Ishikawa (cell line): ENCODE results near the gene C1orf105.

Experiments
- CEBPB ChIP-seq: IDR thresholded peaks from 2 replicates; pipeline ENCODE4 v1.6.1; 2012
- CREB1 ChIP-seq: IDR thresholded peaks from 2 replicates; pipeline ENCODE4 v1.6.1; 2012; ENCODE audit warnings: low read depth
- EGR1 ChIP-seq: IDR thresholded peaks from 2 replicates; pipeline ENCODE4 v1.6.1; 2012
- EP300 ChIP-seq: IDR thresholded peaks from 2 replicates; pipeline ENCODE4 v1.6.1; 2012; ENCODE audit warnings: borderline replicate concordance
- FOXM1 ChIP-seq: IDR thresholded peaks from 2 replicates; pipeline ENCODE4 v1.6.1; 2012; ENCODE audit warnings: low read depth, borderline replicate concordance
- MAX ChIP-seq: IDR thresholded peaks from 2 replicates; pipeline ENCODE4 v1.6.1; 2012
- NFIC ChIP-seq: IDR thresholded peaks from 2 replicates; pipeline ENCODE4 v1.6.1; 2012
- RAD21 ChIP-seq: IDR thresholded peaks from 2 replicates; pipeline ENCODE4 v1.6.1; 2012; ENCODE audit warnings: low read depth
- REST ChIP-seq: IDR thresholded peaks from 2 replicates; pipeline ENCODE4 v1.6.1; 2012; ENCODE audit warnings: low read depth, mild to moderate bottlenecking
- TAF1 ChIP-seq: IDR thresholded peaks from 2 replicates; pipeline ENCODE4 v1.6.1; 2012; ENCODE audit warnings: low read depth, mild to moderate bottlenecking
- TCF12 ChIP-seq: IDR thresholded peaks from 2 replicates; pipeline ENCODE4 v1.6.1; 2012; ENCODE audit warnings: low read depth
- TEAD4 ChIP-seq: IDR thresholded peaks from 2 replicates; pipeline ENCODE4 v1.6.1; 2012
- USF1 ChIP-seq: IDR thresholded peaks from 2 replicates; pipeline ENCODE4 v1.6.1; 2012
- YY1 ChIP-seq: IDR thresholded peaks from 2 replicates; pipeline ENCODE4 v1.6.1; 2012; ENCODE audit warnings: low read depth
- ZBTB7A ChIP-seq: IDR thresholded peaks from 2 replicates; pipeline ENCODE4 v1.6.1; 2012; ENCODE audit warnings: low read depth

C1orf105 gene

GRCh38 chr1:172383536-172383935, 36.9 kb upstream of the C1orf105 start:
- TF ChIP-seq USF1: no peak
- no peak for TF ChIP-seq CREB1
- no peak for TF ChIP-seq TAF1
- TF ChIP-seq TEAD4: peak; percentile 41; the same call in 1 of the 2 replicates
- TF ChIP-seq YY1: no peak

DNA sequence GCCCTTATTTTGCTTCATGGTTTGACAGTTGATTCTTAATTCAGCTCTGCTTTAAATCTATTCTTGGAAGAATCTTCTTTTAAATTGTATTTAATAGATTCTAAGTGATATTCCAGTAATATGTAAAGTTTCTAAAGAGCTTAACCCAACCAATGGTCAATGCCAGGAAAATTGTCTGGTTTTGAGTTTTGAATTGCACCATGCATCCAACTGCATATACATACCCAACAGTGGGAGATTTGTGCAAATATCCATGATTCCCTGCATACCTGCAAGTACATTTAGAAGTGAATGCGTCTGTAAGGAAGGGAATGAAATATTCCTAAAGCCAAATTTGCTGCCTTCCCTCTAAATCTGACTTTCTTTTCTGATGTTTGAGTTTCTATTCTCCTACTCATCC, 35.8 kb upstream of the C1orf105 start:
- TF ChIP-seq CEBPB (no peak), FOXM1 (no peak), REST (no peak), TCF12 (no peak), NFIC (no peak), EGR1 (no peak), USF1 (no peak), CREB1 (no peak), TAF1 (no peak), ZBTB7A (no peak), RAD21 (no peak), TEAD4 (no peak), MAX (no peak), YY1 (no peak), EP300 (no peak)

- no peak for TF ChIP-seq TAF1
- TF ChIP-seq CREB1: no peak
- no peak for TF ChIP-seq CEBPB
- TF ChIP-seq REST: no peak
- no peak for TF ChIP-seq EP300
- no peak for TF ChIP-seq EGR1
- no peak for TF ChIP-seq NFIC
- no peak for TF ChIP-seq FOXM1
- no peak for TF ChIP-seq YY1
- TF ChIP-seq MAX: no peak
- TF ChIP-seq USF1: no peak
Measured at GRCh38 chr1:172386046-172386445, 34.4 kb upstream of the C1orf105 start.

GRCh38 chr1:172388490-172388889, 32.0 kb upstream of the C1orf105 start:
- TF ChIP-seq USF1 (no peak), TCF12 (no peak), CEBPB (no peak), RAD21 (no peak), FOXM1 (no peak), EP300 (no peak), YY1 (no peak), REST (no peak), TEAD4 (no peak)

GRCh38 chr1:172390301-172390682, 30.2 kb upstream of the C1orf105 start:
- TF ChIP-seq CEBPB (no peak), TAF1 (no peak), TEAD4 (no peak), EGR1 (no peak), CREB1 (no peak), FOXM1 (no peak), ZBTB7A (no peak), NFIC (no peak)
